HepG2 (cell line): ENCODE results near the gene ANKLE1. TPM values are rescaled to one million over a fixed set of nuclear protein-coding genes. Genes with fewer than 3 reads are reported as not detected.
A peak's percentile ranks its signal among the peaks of the same experiment; 100 is the strongest.

Experiments used
- BHLHE40 ChIP-seq: IDR thresholded peaks from 2 replicates; pipeline ENCODE4 v1.6.1; 2011; ENCODE audit warnings: low read length, improper control_type of control experiment
- CBX1 ChIP-seq: IDR thresholded peaks from one replicate; pipeline ENCODE4 v1.6.1; 2016; ENCODE audit warnings: antibody characterized with exemption, low read depth
- EED ChIP-seq: sonication (generic); formaldehyde crosslinking; IDR thresholded peaks from 2 replicates; pipeline ENCODE4 v1.5.0; 2020; ENCODE audit warnings: mild to moderate bottlenecking, missing genetic modification reagents
- ELF1 ChIP-seq: sonication (generic); formaldehyde crosslinking; IDR thresholded peaks from 2 replicates; pipeline ENCODE4 v1.4.0; 2020; ENCODE audit warnings: missing genetic modification reagents
- MLXIP ChIP-seq: sonication (generic); formaldehyde crosslinking; IDR thresholded peaks from 2 replicates; pipeline ENCODE4 v1.9.0; 2021; ENCODE audit warnings: missing genetic modification reagents, borderline replicate concordance
- MXD4 ChIP-seq: IDR thresholded peaks from 2 replicates; pipeline ENCODE4 v1.6.1; 2016; ENCODE audit warnings: mild to moderate bottlenecking, missing biosample characterization, missing genetic modification reagents
- NFE2L2 ChIP-seq: fragments of 150-350 bp; IDR thresholded peaks from 2 replicates; pipeline ENCODE4 v1.6.1; 2014; ENCODE audit warnings: low read length
- SOX13 ChIP-seq, 3 experiments: fragments of 450-650 bp in 1 of 3; sonication (generic) in 1 of 3; formaldehyde crosslinking in 1 of 3; IDR thresholded peaks in 2 of 3; conservative IDR thresholded peaks in 1 of 3; 2 replicates each; pipeline versions ENCODE4 v1.5.0 to v1.6.1; 2016 to 2020; ENCODE audit warnings: antibody characterized with exemption in 1 of 3, mild to moderate bottlenecking in 1 of 3, missing compliant biosample characterization in 1 of 3, missing genetic modification reagents in 1 of 3, moderate library complexity in 1 of 3
- SOX6 ChIP-seq, 2 experiments: fragments of 450-650 bp in 1 of 2; sonication (generic) in 1 of 2; formaldehyde crosslinking in 1 of 2; IDR thresholded peaks; 2 replicates each; pipeline versions ENCODE4 v1.4.0 to v1.6.1; 2017 to 2020; ENCODE audit warnings: antibody characterized with exemption in 1 of 2, mild to moderate bottlenecking in 1 of 2, missing genetic modification reagents in 1 of 2
- STAT6 ChIP-seq: sonication (generic); formaldehyde crosslinking; IDR thresholded peaks from 2 replicates; pipeline ENCODE4 v1.4.0; 2020; ENCODE audit warnings: missing genetic modification reagents, mild to moderate bottlenecking, borderline replicate concordance
- TRIM24 ChIP-seq: sonication (generic); formaldehyde crosslinking; IDR thresholded peaks from 2 replicates; pipeline ENCODE4 v1.8.0; 2022; ENCODE audit warnings: mild to moderate bottlenecking, missing genetic modification reagents
- ZBTB7A ChIP-seq: sonication (generic); formaldehyde crosslinking; IDR thresholded peaks from 2 replicates; pipeline ENCODE4 v1.8.0; 2022; ENCODE audit warnings: mild to moderate bottlenecking, missing genetic modification reagents
- ZKSCAN8 ChIP-seq: IDR thresholded peaks from 2 replicates; pipeline ENCODE4 v1.6.1; 2016; ENCODE audit warnings: borderline replicate concordance, missing genetic modification reagents, missing compliant biosample characterization
- ZNF292 ChIP-seq: sonication (generic); formaldehyde crosslinking; IDR thresholded peaks from 2 replicates; pipeline ENCODE4 v1.8.1; 2022; ENCODE audit warnings: mild to moderate bottlenecking, low read depth, missing genetic modification reagents, borderline replicate concordance
- polyA plus RNA-seq, 8 experiments: library from polyadenylated mRNA; depleted of rRNA in 3 of 8; stranded (reverse) in 7 of 8; unstranded in 1 of 8; fragments of >200 nt; fragmentation: Illumina TruSeq in 4 of 8; extraction: Trizol in 4 of 8; gene quantifications; 2 replicates each; pipeline versions ENCODE4 v1.2.1 to v1.2.3, GENCODE V29; 2011 to 2016; ENCODE audit warnings: low read depth in 4 of 8, missing spikeins in 1 of 8, mixed read lengths in 1 of 8; ENCODE audit not compliant: insufficient read depth in 1 of 8
- total RNA-seq, 5 experiments: library from RNA; depleted of rRNA; stranded (reverse); fragments of >200 nt; fragmentation: Illumina TruSeq; extraction: Trizol; gene quantifications; 2 replicates each; pipeline ENCODE4 v1.2.3, GENCODE V29; 2016; ENCODE audit warnings: low read depth in 1 of 5
- TF ChIP-seq, protein P1 (sequence below): sonication (generic); formaldehyde crosslinking; IDR thresholded peaks from 2 replicates; pipeline ENCODE4 v1.5.1; 2020; ENCODE audit warnings: missing genetic modification reagents, mild to moderate bottlenecking, borderline replicate concordance
- TF ChIP-seq, protein P2 (sequence below): sonication (generic); formaldehyde crosslinking; IDR thresholded peaks from 2 replicates; pipeline ENCODE4 v1.8.1; 2023; ENCODE audit warnings: mild to moderate bottlenecking, moderate library complexity, missing genetic modification reagents
- TF ChIP-seq, protein P3 (sequence below): sonication (generic); formaldehyde crosslinking; IDR thresholded peaks from 2 replicates; pipeline ENCODE4 v1.4.0; 2020; ENCODE audit warnings: mild to moderate bottlenecking, missing genetic modification reagents
- TF ChIP-seq, protein P4 (sequence below): sonication (generic); formaldehyde crosslinking; IDR thresholded peaks from 2 replicates; pipeline ENCODE4 v1.5.0; 2020; ENCODE audit warnings: missing genetic modification reagents

Gene ANKLE1
- total and polyA plus RNA-seq, 2 of the 13 experiments (the other 11 are each of a cell fraction or from before 2014, with no cell fraction given), result 0.69 to 1.5 TPM

- TF ChIP-seq, protein P1, sequence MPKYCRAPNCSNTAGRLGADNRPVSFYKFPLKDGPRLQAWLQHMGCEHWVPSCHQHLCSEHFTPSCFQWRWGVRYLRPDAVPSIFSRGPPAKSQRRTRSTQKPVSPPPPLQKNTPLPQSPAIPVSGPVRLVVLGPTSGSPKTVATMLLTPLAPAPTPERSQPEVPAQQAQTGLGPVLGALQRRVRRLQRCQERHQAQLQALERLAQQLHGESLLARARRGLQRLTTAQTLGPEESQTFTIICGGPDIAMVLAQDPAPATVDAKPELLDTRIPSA (CRISPR knock-in tag), result no peak
- no peak for TF ChIP-seq TRIM24 (CRISPR knock-in tag)
- no peak for TF ChIP-seq STAT6 (CRISPR knock-in tag)
- TF ChIP-seq CBX1, result no peak
- TF ChIP-seq ZNF292 (CRISPR knock-in tag), result peak; percentile 69; the same call in 1 of the 2 replicates
- no peak for TF ChIP-seq MXD4 (CRISPR knock-in tag)
- TF ChIP-seq SOX6 (IDR thresholded peaks at IDR 0.05), result no peak
- TF ChIP-seq SOX6 (CRISPR knock-in tag; IDR thresholded peaks at IDR 0.05), result peak; percentile 19; the same call in 1 of the 2 replicates
- peak; percentile 91 for TF ChIP-seq BHLHE40
- TF ChIP-seq, protein P2, sequence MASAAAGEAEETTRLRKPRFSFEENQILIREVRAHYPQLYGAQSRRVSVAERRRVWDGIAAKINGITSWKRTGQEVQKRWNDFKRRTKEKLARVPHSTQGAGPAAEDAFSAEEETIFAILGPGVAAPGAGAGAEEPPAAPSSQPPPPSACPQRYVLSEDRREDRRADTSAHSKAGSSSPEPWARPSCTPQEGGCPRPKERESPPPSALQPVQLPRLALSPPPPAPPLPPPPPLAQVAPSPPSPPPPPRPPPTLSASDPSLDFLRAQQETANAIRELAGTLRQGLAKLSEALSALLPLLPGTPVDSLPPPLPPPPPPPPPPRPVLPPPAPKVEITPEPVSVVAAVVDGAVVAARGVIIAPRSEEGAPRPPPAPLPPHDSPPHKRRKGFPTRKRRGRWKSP, result no peak
- TF ChIP-seq ZBTB7A (CRISPR knock-in tag), result no peak
- TF ChIP-seq, protein P3, sequence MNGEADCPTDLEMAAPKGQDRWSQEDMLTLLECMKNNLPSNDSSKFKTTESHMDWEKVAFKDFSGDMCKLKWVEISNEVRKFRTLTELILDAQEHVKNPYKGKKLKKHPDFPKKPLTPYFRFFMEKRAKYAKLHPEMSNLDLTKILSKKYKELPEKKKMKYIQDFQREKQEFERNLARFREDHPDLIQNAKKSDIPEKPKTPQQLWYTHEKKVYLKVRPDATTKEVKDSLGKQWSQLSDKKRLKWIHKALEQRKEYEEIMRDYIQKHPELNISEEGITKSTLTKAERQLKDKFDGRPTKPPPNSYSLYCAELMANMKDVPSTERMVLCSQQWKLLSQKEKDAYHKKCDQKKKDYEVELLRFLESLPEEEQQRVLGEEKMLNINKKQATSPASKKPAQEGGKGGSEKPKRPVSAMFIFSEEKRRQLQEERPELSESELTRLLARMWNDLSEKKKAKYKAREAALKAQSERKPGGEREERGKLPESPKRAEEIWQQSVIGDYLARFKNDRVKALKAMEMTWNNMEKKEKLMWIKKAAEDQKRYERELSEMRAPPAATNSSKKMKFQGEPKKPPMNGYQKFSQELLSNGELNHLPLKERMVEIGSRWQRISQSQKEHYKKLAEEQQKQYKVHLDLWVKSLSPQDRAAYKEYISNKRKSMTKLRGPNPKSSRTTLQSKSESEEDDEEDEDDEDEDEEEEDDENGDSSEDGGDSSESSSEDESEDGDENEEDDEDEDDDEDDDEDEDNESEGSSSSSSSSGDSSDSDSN, result peak; percentile 78
- no peak for TF ChIP-seq SOX13 (IDR thresholded peaks at IDR 0.05)
- peak in 1 of 2 experiments; percentile 28; a peak in 2 of 4 replicates for TF ChIP-seq SOX13 (CRISPR knock-in tag; conservative IDR thresholded peaks at IDR 0.05 in 1 of 2, IDR thresholded peaks at IDR 0.05 in 1 of 2)
- no peak for TF ChIP-seq MLXIP (CRISPR knock-in tag)
- TF ChIP-seq ELF1 (CRISPR knock-in tag), result peak; percentile 20; the same call in 1 of the 2 replicates
- TF ChIP-seq NFE2L2, result no peak
- TF ChIP-seq, protein P4, sequence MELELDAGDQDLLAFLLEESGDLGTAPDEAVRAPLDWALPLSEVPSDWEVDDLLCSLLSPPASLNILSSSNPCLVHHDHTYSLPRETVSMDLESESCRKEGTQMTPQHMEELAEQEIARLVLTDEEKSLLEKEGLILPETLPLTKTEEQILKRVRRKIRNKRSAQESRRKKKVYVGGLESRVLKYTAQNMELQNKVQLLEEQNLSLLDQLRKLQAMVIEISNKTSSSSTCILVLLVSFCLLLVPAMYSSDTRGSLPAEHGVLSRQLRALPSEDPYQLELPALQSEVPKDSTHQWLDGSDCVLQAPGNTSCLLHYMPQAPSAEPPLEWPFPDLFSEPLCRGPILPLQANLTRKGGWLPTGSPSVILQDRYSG (CRISPR knock-in tag), result no peak
- TF ChIP-seq EED, result 0 out of 2 replicates have a peak, but pooled peaks have one; percentile 23
- no peak; the same call in 1 of the 2 replicates for TF ChIP-seq ZKSCAN8 (CRISPR knock-in tag)
These were observed 26.5 kb upstream of the ANKLE1 start (continued) for GRCh38 chr19:17255150-17255621.
